ENCODE measurements around the gene NCOA3.

GRCh38 chr20:47557791-47558190 lies 56.1 kb downstream of the NCOA3 start:
- no peak for TF ChIP-seq ZFP30 (CRISPR knock-in tag; IDR thresholded peaks at IDR 0.05)
- no peak for TF ChIP-seq TOX (CRISPR knock-in tag; IDR thresholded peaks at IDR 0.05; ENCODE audit: borderline replicate concordance)
- TF ChIP-seq ZNF565 (CRISPR knock-in tag; conservative IDR thresholded peaks at IDR 0.05; ENCODE audit: low read depth): no peak
- no peak for TF ChIP-seq ZFP3 (CRISPR knock-in tag; IDR thresholded peaks at IDR 0.05)
- no peak for TF ChIP-seq PATZ1 (CRISPR knock-in tag; IDR thresholded peaks at IDR 0.05; ENCODE audit: borderline replicate concordance)
- TF ChIP-seq ZNF70 (CRISPR knock-in tag; IDR thresholded peaks at IDR 0.05): no peak
- TF ChIP-seq CREB5 (CRISPR knock-in tag; IDR thresholded peaks at IDR 0.05; ENCODE audit: low read depth): no peak
- no peak for TF ChIP-seq OSR1 (CRISPR knock-in tag; IDR thresholded peaks at IDR 0.05)
